Measurements from ENCODE around the gene AADAT. TPM values are rescaled to one million over a fixed set of nuclear protein-coding genes. Genes with fewer than 3 reads are reported as not detected.

Gene AADAT
- total and polyA plus RNA-seq, 2 of the 8 experiments (the other 6 are each of a cell fraction or from before 2014, with no cell fraction given), result 6.1 to 7.7 TPM

DNA sequence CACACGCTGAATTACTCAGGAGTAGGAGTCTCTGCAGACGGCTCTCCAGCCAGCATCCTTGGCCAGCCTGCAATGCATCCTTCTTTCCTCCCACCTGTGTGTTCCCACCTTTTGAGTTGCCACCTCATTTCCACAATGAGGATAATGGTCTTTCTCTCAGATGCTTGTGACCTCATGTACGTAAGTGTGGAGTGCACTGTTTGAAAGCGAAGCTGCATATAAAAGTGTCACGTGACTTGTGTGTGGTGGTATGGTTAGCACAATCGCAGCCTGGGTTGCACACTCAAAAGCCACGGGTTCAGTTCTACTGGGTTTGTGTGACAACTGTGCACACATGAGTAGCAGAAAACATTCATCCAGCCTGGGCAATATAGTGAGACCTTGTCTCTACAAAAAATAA lies 51.5 kb downstream of the AADAT start:
- Histone ChIP-seq H4K91ac (replicated peaks; ENCODE audit: insufficient read length, low read length) (no peak overlapping the region), H2BK120ac (replicated peaks; ENCODE audit: low read depth, low read length) (no peak overlapping the region), H3K79me1 (ENCODE audit: low read depth, low read length) (no peaks in the 10 kb centered on the region), H3K79me2 (ENCODE audit: control insufficient read depth in 1 of 2, insufficient read depth in 2 of 2, low read length in 2 of 2) (no peaks in the 10 kb centered on the region), H3K4ac (replicated peaks; ENCODE audit: insufficient read length, low read depth, low read length) (no peak overlapping the region), H3K14ac (ENCODE audit: insufficient read length) (no peak overlapping the region), H3K23me2 (ENCODE audit: low read depth, low read length) (no peaks in the 10 kb centered on the region), H3K18ac (ENCODE audit: extremely low read depth, low read length) (no peak overlapping the region), H2BK15ac (ENCODE audit: low read length) (no peak overlapping the region), H4K8ac (ENCODE audit: extremely low read depth, insufficient read depth, low read length) (no peak overlapping the region), H4K20me1 (replicated peaks in 1 of 2; ENCODE audit: control insufficient read depth in 1 of 2, insufficient read depth in 2 of 2, low read length in 2 of 2) (no peaks in the 10 kb centered on the region), H2AFZ (ENCODE audit: low read length) (no peak overlapping the region), H2BK20ac (ENCODE audit: low read length) (no peak overlapping the region), H3K23ac (ENCODE audit: insufficient read length) (no peak overlapping the region), H3K4me2 (ENCODE audit: insufficient read depth in 1 of 2, low read depth in 2 of 2, low read length in 2 of 2) (no peak overlapping the region), H3K9me3 (ENCODE audit: insufficient read depth in 2 of 2, low read depth in 1 of 2, low read length in 1 of 2) (peaks cover 0 to 2% of the 10 kb centered on the region in 2 experiments; a peak in 1 of 4 replicates), H4K5ac (ENCODE audit: insufficient read length, low read depth, low read length) (no peak overlapping the region), H3K56ac (replicated peaks; ENCODE audit: insufficient read length, low read depth, low read length) (no peak overlapping the region), H3K27me3 (replicated peaks in 1 of 4; ENCODE audit: control insufficient read depth in 3 of 4, extremely low read depth in 1 of 4, insufficient read depth in 3 of 4, low read length in 3 of 4) (no peaks in the 10 kb centered on the region), H2AK5ac (ENCODE audit: low read depth, low read length) (no peak overlapping the region), H3K4me3 (ENCODE audit: extremely low read depth in 1 of 4, insufficient read depth in 2 of 4, low read depth in 3 of 4, low read length in 4 of 4) (no peak overlapping the region), H3K27ac (ENCODE audit: low read depth, low read length) (no peak overlapping the region), H2BK5ac (ENCODE audit: low read depth, low read length) (no peak overlapping the region), H3K36me3 (ENCODE audit: control insufficient read depth in 2 of 4, insufficient read depth in 4 of 4, low read length in 3 of 4) (no peaks in the 10 kb centered on the region), H3K9ac (replicated peaks in 1 of 4; ENCODE audit: extremely low read depth in 1 of 4, low read depth in 3 of 4, low read length in 3 of 4) (no peak overlapping the region), H3K4me1 (replicated peaks in 1 of 4; ENCODE audit: control insufficient read depth in 3 of 4, insufficient read depth in 4 of 4, low read length in 3 of 4) (peaks cover 0 to 4% (median 0%) of the 10 kb centered on the region in 4 experiments; a peak in 1 of 7 replicates), H2BK12ac (ENCODE audit: low read depth, low read length) (no peak overlapping the region)
- FAIRE-seq, result no peak
- WGBS, 2 experiments (ENCODE audit: extremely low coverage in 1 of 2, insufficient coverage in 1 of 2, insufficient read length in 1 of 2, insufficient replicate concordance in 2 of 2, low coverage in 1 of 2, low lambda C conversion rate in 2 of 2, missing lambda C conversion rate in 1 of 2), result 89% methylated on average over 7 of the region's 7 CpGs; no CpG with 5 or more reads in 1 of the 2 experiments
- ChIA-PET CTCF (ENCODE audit: partially characterized antibody) (interaction anchor here (1.3 kb wide), 1 partner anchor 13 kb away, joined by 4 read pairs; no protein-coding TSS in a partner anchor), POLR2A (ENCODE audit: partially characterized antibody) (no interaction called here)
- DNase-seq (ENCODE audit: low read depth in 1 of 2, low spot score in 2 of 2), result no peak
- TF ChIP-seq EP300 (IDR thresholded peaks at IDR 0.05; ENCODE audit: borderline replicate concordance in 1 of 2, low read depth in 2 of 2, low read length in 2 of 2) (no peak), SP2 (IDR thresholded peaks at IDR 0.05; ENCODE audit: low read length) (no peak), JUND (IDR thresholded peaks at IDR 0.05; ENCODE audit: low read length) (no peak), BCL11A (IDR thresholded peaks at IDR 0.05; ENCODE audit: low read depth in 2 of 2, low read length in 2 of 2) (no peak), KDM5A (IDR thresholded peaks at IDR 0.05; ENCODE audit: low read length) (no peak), CBX5 (IDR thresholded peaks at IDR 0.05; ENCODE audit: low read depth, low read length) (no peak), BACH1 (IDR thresholded peaks at IDR 0.05; ENCODE audit: low read length) (no peak), CEBPB (IDR thresholded peaks at IDR 0.05; ENCODE audit: low read depth, low read length) (no peak), CTBP2 (IDR thresholded peaks at IDR 0.05; ENCODE audit: borderline replicate concordance, insufficient read depth, insufficient read length, low read length) (no peak), SUZ12 (IDR thresholded peaks at IDR 0.05; ENCODE audit: low read length) (no peak), CBX8 (IDR thresholded peaks at IDR 0.05; ENCODE audit: borderline replicate concordance, low read depth, low read length) (no peak), FOSL1 (IDR thresholded peaks at IDR 0.05; ENCODE audit: insufficient read depth, low read depth, low read length) (no peak), HDAC6 (IDR thresholded peaks at IDR 0.05; ENCODE audit: low read depth, low read length) (no peak)

All from H1 (cell line).